ENCODE data around the gene PTPRN2. TPM values are rescaled to one million over a fixed set of nuclear protein-coding genes. Genes with fewer than 3 reads are reported as not detected.

PTPRN2 gene
- total RNA-seq, 1 experiment from 2014 or later: 3.8 TPM

GRCh38 chr7:157577061-157577460 is 1010.6 kb downstream of the PTPRN2 start:
- no peak for DNase-seq
- Histone ChIP-seq H3K27ac (no peak overlapping the region), H3K4me3 (no peak overlapping the region), H3K27me3 (no peaks in the 10 kb centered on the region), H3K36me3 (peaks cover 4% of the 10 kb centered on the region; the same call in 1 of the 2 replicates), H3K4me1 (peaks cover 2% of the 10 kb centered on the region; the same call in 1 of the 2 replicates), H3K9me3 (replicated peaks) (no peaks in the 10 kb centered on the region)

- H3K27ac ChIP-seq: no peak overlapping the region
- DNase-seq: no peak
- no peaks in the 10 kb centered on the region for H3K27me3 ChIP-seq
- no peaks in the 10 kb centered on the region for H3K9me3 ChIP-seq (replicated peaks)
- no peak overlapping the region for H3K4me3 ChIP-seq
- peaks cover under 1% of the 10 kb centered on the region; the same call in 1 of the 2 replicates for H3K4me1 ChIP-seq
- peaks cover 4% of the 10 kb centered on the region; the same call in 1 of the 2 replicates for H3K36me3 ChIP-seq
Observed at GRCh38 chr7:157576415-157576814, 1011.2 kb downstream of the PTPRN2 start.

- Histone ChIP-seq H3K4me1 (no peaks in the 10 kb centered on the region), H3K27ac (no peak overlapping the region), H3K9me3 (replicated peaks) (no peaks in the 10 kb centered on the region), H3K4me3 (no peak overlapping the region), H3K36me3 (peaks cover 5% of the 10 kb centered on the region; the same call in 1 of the 2 replicates), H3K27me3 (no peaks in the 10 kb centered on the region)
- DNase-seq: no peak
Observed at GRCh38 chr7:157575777-157576176, 1011.8 kb downstream of the PTPRN2 start.

- no peak for DNase-seq
- H3K9me3 ChIP-seq (replicated peaks): no peaks in the 10 kb centered on the region
- no peak overlapping the region for H3K4me3 ChIP-seq
- no peak overlapping the region for H3K27ac ChIP-seq
- no peaks in the 10 kb centered on the region for H3K4me1 ChIP-seq
- no peaks in the 10 kb centered on the region for H3K27me3 ChIP-seq
- peaks cover 12% of the 10 kb centered on the region for H3K36me3 ChIP-seq
Observed at GRCh38 chr7:157574914-157575586, 1012.6 kb downstream of the PTPRN2 start.

- H3K4me1 ChIP-seq: no peaks in the 10 kb centered on the region
- no peak for DNase-seq
- no peak overlapping the region for H3K4me3 ChIP-seq
- peaks cover 18% of the 10 kb centered on the region for H3K36me3 ChIP-seq
- no peaks in the 10 kb centered on the region for H3K27me3 ChIP-seq
- no peak overlapping the region for H3K27ac ChIP-seq
- H3K9me3 ChIP-seq (replicated peaks): no peaks in the 10 kb centered on the region
Observed at GRCh38 chr7:157574120-157574825, 1013.4 kb downstream of the PTPRN2 start.

- Histone ChIP-seq H3K27ac (no peak overlapping the region), H3K9me3 (replicated peaks) (no peaks in the 10 kb centered on the region), H3K27me3 (no peaks in the 10 kb centered on the region), H3K4me1 (no peaks in the 10 kb centered on the region), H3K36me3 (peaks cover 18% of the 10 kb centered on the region), H3K4me3 (no peak overlapping the region)
- DNase-seq: no peak
Observed at GRCh38 chr7:157573244-157573643, 1014.4 kb downstream of the PTPRN2 start.

- no peaks in the 10 kb centered on the region for H3K9me3 ChIP-seq (replicated peaks)
- no peak overlapping the region for H3K4me3 ChIP-seq
- peaks cover 18% of the 10 kb centered on the region for H3K36me3 ChIP-seq
- no peak overlapping the region for H3K27ac ChIP-seq
- DNase-seq: no peak
- H3K27me3 ChIP-seq: no peaks in the 10 kb centered on the region
- no peaks in the 10 kb centered on the region for H3K4me1 ChIP-seq
Observed at GRCh38 chr7:157572622-157573021, 1015.0 kb downstream of the PTPRN2 start.

GRCh38 chr7:157570531-157571200 is 1017.0 kb downstream of the PTPRN2 start:
- Histone ChIP-seq H3K36me3 (peaks cover 18% of the 10 kb centered on the region), H3K27ac (no peak overlapping the region), H3K9me3 (replicated peaks) (no peaks in the 10 kb centered on the region)

GRCh38 chr7:157569967-157570366 is 1017.7 kb downstream of the PTPRN2 start:
- H3K27me3 ChIP-seq: no peaks in the 10 kb centered on the region
- H3K27ac ChIP-seq: no peak overlapping the region
- H3K36me3 ChIP-seq: peaks cover 18% of the 10 kb centered on the region
- no peaks in the 10 kb centered on the region for H3K9me3 ChIP-seq (replicated peaks)
- no peak overlapping the region for H3K4me3 ChIP-seq
- DNase-seq: no peak
- H3K4me1 ChIP-seq: no peaks in the 10 kb centered on the region

More at GRCh38 chr7:157570531-157571200, 1017.0 kb downstream of the PTPRN2 start:
- H3K4me3 ChIP-seq: no peak overlapping the region
- no peaks in the 10 kb centered on the region for H3K27me3 ChIP-seq
- H3K4me1 ChIP-seq: no peaks in the 10 kb centered on the region
- DNase-seq: no peak

GRCh38 chr7:157568770-157569584 is 1018.6 kb downstream of the PTPRN2 start:
- H3K27me3 ChIP-seq: no peaks in the 10 kb centered on the region
- H3K4me3 ChIP-seq: no peak overlapping the region
- no peak overlapping the region for H3K27ac ChIP-seq
- no peaks in the 10 kb centered on the region for H3K9me3 ChIP-seq (replicated peaks)
- H3K36me3 ChIP-seq: peaks cover 20% of the 10 kb centered on the region
- no peak for DNase-seq
- H3K4me1 ChIP-seq: no peaks in the 10 kb centered on the region

GRCh38 chr7:157568106-157568769 is 1019.4 kb downstream of the PTPRN2 start:
- no peak overlapping the region for H3K27ac ChIP-seq
- no peaks in the 10 kb centered on the region for H3K9me3 ChIP-seq (replicated peaks)
- H3K4me1 ChIP-seq: no peaks in the 10 kb centered on the region
- no peaks in the 10 kb centered on the region for H3K27me3 ChIP-seq
- H3K4me3 ChIP-seq: no peak overlapping the region
- peaks cover 20% of the 10 kb centered on the region for H3K36me3 ChIP-seq
- no peak for DNase-seq

GRCh38 chr7:157567666-157568065 is 1020.0 kb downstream of the PTPRN2 start:
- no peak overlapping the region for H3K4me3 ChIP-seq
- H3K4me1 ChIP-seq: no peaks in the 10 kb centered on the region
- H3K27me3 ChIP-seq: no peaks in the 10 kb centered on the region
- peaks cover 20% of the 10 kb centered on the region for H3K36me3 ChIP-seq
- H3K27ac ChIP-seq: no peak overlapping the region
- H3K9me3 ChIP-seq (replicated peaks): no peaks in the 10 kb centered on the region
- no peak for DNase-seq

- no peaks in the 10 kb centered on the region for H3K4me1 ChIP-seq
- DNase-seq: no peak
- no peaks in the 10 kb centered on the region for H3K9me3 ChIP-seq (replicated peaks)
Observed at GRCh38 chr7:157566631-157567006, 1021.0 kb downstream of the PTPRN2 start.

GRCh38 chr7:157565981-157566630 is 1021.5 kb downstream of the PTPRN2 start:
- DNase-seq: no peak
- Histone ChIP-seq H3K4me3 (no peak overlapping the region), H3K9me3 (replicated peaks) (no peaks in the 10 kb centered on the region), H3K4me1 (no peaks in the 10 kb centered on the region), H3K27me3 (no peaks in the 10 kb centered on the region), H3K36me3 (peaks cover 20% of the 10 kb centered on the region), H3K27ac (no peak overlapping the region)

More at GRCh38 chr7:157566631-157567006, 1021.0 kb downstream of the PTPRN2 start:
- Histone ChIP-seq H3K36me3 (peaks cover 20% of the 10 kb centered on the region), H3K4me3 (no peak overlapping the region), H3K27ac (no peak overlapping the region), H3K27me3 (no peaks in the 10 kb centered on the region)
